HG03565 (cell line): ENCODE data around the gene IL24.
"Not testable (repeated sequence)": the region's sequence is repeated elsewhere in the genome, so short reads cannot be mapped to it uniquely, and the experiment has no call there.

Source experiments
- ATAC-seq: cut with Tn5 transposase; IDR thresholded peaks from one replicate; pipeline ENCODE4 v1.9.1; 2021; ENCODE audit warnings: mild to moderate bottlenecking, moderate library complexity; ENCODE audit not compliant: unreplicated experiment

Gene IL24, protein sequence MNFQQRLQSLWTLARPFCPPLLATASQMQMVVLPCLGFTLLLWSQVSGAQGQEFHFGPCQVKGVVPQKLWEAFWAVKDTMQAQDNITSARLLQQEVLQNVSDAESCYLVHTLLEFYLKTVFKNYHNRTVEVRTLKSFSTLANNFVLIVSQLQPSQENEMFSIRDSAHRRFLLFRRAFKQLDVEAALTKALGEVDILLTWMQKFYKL

DNA sequence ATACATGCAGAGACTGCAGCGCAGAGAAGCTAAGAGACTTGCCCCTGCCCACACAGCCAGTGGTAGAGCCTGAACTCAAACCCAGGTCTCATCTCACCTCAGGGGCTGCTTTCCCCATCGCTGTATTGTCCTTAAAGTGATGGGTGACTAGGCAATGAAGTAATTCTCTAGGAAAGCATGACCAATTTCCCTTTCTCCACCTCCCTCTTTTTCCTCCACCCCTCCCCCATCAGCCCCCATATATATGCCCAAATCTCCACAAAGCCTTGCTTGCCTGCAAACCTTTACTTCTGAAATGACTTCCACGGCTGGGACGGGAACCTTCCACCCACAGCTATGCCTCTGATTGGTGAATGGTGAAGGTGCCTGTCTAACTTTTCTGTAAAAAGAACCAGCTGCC, at the start of gene IL24:
Gene IL24 (plus strand): TSS at position 269 of the 400 bp plus-strand sequence. CDS start 390 bp downstream, outside the sequence.
- ATAC-seq = no peak

DNA sequence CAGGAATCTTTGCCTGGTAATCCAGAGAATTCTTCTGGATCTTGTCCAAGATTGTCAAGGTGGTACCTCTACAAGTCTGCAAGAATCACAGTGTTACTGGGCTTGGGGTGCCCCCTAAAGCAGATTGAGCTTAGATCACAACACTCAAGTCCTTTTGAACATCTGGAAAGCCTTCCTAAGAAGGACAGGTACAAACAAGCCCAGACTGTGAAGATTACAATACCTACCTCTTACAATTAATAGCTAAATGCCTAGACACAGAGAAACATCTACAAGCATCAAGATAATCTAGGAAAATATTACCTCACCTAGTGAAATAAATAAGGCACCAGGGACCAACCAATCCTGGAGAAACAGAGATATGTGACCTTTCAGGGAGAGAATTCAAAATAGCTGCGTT, 49.3 kb upstream of the IL24 start:
- ATAC-seq = no peak

DNA sequence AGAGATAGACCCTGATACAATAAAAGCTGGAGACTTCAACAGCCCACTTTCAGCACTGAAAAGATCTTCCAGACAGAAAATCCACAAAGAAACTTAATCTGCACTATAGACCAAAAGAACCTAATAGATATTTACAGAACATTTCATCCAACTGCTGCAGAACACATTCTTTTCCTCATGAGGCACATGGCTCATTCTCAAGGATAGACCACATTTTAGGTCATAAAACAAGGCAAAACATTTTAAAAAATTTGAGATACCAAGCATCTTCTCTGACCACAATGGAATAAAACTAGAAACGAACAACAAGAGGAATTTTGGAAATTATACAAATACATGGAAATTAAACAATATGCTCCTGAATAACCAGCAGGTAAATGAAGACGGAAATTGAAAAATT, 46.8 kb upstream of the IL24 start:
- ATAC-seq = no peak

DNA sequence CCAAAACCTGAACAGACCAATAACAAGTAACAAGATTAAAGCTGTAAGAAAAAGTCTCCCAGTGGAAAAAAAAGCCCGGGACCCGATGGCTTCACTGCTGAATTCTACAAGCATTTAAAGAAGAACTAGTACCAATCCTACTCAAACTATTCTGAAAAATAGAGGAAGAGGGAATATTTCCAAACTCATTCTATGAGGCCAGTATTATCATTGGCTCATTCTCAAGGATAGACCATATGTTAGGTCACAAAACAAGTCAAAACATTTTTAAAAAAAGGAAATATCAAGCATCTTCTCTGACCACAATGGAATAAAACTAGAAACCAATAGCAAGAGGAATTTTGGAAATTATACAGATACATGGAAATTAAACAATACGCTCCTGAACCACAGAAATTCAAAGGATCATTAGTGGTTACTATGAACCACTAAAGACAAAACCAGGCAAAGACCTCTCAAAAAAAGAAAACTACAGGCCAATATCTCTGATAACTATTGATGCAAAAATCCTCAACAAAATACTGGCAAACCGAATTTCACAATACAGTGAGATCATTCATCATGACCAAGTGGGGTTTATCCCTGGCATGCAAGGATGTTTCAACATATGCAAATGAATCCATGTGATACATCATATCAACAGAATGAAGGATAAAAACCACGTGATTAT, 45.8 kb upstream of the IL24 start:
- ATAC-seq = no peak

DNA sequence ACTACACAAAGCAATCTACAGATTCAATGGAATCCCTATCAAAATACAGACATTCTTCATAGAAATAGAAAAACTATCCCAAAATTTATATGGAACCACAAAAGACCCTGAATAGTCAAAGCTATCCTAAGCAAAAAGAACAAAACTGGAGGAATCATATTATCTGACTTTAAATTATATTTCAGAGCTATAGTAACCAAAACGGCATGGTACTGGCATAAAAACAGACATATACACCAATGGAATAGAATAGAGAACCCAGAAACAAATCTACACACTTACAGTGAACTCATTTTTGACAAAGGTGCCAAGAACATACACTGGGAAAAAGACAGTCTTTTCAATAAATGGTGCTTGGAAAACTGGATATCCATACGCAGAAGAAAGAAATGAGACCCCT, 44.6 kb upstream of the IL24 start:
- not testable (repeated sequence) for ATAC-seq

DNA sequence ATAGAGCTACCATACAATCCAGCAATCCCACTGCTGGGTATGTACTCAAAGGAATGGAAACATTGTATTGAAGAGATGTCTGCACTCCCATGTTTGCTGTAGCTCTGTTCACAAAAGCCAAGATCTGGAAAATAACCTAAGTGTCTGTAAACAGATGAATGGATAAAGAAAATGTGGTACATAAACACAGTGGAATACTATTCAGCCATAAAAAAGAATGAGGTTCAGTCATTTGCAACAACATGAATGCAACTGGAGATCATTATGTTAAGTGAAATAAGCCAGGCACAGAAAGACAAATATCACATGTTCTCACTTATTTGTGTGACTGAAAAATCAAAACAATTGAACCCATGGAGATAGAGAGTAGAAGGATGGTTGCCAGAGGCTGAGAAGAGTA, 43.5 kb upstream of the IL24 start:
- ATAC-seq = not testable (repeated sequence)

DNA sequence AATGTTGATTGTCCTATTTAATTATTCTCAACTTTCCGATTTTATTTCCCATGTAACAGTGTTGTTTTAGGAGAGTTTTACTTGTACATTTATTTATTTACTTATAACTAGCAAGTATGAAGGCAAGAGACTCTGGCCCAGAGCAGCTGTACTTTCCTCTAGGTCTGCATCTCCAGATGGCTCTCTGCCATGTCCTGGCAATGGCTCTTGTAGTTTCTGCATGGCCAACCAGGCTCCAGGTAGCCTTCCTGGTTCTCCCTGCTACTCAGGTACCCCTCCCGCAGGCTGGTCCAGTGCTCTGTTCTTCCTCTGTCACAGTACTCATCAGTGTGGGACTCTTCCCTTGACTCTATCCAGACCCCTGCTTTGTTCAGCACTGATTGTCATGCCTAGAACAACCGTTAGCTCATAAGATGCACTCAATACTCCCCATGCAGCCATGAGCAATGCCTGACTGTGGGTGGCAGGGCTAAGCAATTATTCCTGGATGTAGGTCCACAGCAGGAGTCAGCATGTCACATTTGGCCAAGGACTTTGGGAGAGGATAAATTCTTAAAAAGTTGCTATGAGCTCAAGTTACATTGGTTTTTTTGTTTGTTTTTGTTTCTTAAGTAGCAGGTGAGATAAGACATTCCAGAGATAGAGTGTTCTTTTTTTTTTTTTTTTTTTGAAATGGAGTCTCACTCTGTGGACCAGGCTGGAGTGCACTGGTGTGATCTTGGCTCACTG, 42.7 kb upstream of the IL24 start:
- no peak for ATAC-seq

DNA sequence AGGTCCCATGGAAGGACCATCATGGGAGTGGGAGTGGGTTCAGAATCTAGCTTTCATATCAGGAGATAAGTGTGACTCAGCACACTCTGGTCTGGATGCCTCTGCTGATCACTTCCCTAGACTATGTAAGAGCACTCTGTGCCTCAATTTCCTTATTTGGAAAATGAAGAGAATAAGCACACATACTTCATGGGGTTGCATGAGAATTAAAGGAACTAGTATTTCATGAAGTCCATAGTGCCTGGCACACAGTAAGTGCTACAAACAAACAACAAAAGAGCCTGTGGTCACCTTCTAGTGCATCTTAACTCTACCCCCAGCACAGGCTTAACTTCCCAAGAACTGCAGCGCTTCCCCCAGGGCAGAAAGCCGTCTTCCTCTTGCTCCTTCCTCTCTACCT, 41.4 kb upstream of the IL24 start:
- ATAC-seq = no peak

DNA sequence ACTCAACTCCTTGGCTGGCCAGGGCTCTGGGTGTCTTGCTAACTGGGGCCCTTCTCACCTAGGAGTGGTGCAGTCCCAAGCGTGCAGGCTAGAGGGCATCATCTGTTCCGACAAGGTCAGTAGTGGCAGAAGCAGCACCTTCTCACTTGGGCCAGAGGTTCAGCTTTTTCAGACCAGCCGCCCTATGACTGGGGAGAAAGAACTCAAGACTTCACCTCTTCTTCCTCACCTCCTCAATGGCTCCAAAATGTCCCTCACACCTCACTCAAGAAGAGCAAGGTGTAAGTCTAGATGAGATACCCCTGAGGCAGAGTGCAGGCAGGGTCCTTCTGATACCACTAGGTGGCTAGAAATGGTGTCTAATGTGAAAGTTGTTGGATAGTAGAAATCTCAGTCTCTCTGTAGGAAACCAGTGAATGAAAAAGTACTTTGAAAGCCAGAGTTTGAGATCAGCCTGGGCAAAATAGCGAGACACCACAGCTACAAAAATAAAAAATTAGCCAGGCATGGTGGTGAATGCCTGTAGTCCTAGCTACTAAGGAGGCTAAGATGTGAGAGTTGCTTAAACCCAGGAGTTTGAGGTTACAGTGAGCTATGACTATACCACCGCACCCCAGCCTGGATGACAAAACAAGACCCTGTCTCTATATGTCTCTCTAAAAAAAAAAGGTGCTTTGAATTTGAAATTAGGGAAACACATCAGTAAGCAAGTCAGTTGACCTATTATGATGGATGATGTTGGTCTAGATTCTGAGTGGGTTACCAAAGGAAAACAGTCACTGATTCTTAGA, 40.4 kb upstream of the IL24 start:
- ATAC-seq = no peak

DNA sequence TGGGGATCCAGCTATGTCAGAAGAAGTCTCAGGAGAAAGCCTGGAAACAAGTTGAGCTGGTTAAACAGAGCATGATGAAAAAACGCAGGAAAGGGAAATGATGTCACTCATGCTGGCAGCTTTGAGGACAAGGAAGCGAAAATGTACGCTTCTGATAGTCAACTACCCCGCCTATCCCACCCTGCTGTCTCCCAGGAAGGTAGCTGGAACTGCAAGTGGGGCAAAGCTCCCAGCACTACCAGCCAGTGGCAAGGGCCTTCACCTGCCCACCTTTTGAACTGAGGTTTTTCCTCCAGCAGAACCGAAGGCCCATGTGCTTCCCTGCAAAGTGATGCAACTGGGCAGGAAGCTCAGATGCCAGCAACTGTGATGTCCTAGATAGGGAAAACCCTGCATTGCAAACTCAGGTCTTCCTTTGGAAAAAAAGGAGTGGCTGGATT, 38.1 kb upstream of the IL24 start:
- ATAC-seq = no peak

DNA sequence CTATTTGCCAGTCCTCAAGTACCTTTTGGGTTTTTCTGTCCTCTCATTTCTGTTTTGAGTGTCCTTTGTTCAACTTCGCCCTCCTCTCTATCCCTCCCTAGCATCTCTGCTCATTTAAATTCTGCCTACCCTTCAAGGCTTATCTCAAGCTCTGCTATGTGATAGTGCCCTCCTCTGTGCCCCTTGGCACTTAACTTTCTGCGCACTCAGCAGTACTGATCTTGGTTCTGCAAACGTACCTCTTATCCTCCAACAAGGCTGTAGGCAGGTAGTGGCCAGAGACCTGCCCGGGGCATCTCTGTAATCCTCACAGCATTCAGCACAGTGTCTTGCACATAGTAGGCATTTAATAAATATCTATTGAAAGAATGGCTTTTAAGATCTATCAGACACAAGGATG, 37.1 kb upstream of the IL24 start:
- ATAC-seq = no peak

DNA sequence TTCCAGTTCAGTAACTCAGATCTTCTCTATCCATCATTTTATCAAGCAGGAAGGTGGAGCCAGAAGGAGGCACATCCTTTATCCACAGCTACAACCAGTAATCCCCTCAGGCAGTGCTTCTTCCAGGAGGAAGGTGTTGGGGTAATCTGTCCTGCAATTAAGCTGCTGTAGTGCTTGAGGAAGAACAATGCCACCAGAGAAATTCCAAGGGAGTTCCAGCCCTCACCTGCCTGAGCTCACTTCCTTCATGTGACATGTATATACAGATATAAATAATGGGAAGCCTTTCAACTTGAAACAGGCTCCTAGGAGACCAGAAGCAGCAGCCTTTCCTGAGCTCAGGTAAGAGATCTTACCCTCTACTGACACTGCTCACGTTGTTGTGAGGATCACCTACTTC, 34.0 kb upstream of the IL24 start:
- no peak for ATAC-seq

DNA sequence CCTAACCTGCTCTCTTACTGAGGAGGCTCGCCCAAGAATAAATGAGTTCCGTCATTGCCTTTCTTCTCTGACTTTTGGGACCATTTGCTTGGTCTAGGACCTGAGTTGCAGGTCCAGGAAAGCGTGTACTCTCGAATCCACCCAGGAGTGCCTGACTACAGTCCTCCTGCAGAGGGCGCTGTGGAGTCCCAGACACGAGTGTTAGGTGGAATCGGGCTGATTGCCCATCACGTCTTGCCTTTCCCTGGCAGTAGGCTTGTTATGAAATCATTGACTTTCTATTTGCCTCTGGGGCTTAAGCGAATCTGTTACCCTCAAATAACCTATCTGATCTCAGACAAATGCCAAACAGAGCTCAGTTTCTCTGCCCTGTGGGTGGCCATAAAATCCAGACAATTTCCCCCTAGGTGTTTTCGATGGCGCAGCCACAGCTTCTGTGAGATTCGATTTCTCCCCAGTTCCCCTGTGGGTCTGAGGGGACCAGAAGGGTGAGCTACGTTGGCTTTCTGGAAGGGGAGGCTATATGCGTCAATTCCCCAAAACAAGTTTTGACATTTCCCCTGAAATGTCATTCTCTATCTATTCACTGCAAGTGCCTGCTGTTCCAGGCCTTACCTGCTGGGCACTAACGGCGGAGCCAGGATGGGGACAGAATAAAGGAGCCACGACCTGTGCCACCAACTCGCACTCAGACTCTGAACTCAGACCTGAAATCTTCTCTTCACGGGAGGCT, 32.1 kb upstream of the IL24 start, which contains the start of gene IL20:
Gene IL20 (plus strand): TSS at position 685 of the 733 bp plus-strand sequence. CDS start 230 bp downstream, outside the sequence.
- ATAC-seq = no peak

DNA sequence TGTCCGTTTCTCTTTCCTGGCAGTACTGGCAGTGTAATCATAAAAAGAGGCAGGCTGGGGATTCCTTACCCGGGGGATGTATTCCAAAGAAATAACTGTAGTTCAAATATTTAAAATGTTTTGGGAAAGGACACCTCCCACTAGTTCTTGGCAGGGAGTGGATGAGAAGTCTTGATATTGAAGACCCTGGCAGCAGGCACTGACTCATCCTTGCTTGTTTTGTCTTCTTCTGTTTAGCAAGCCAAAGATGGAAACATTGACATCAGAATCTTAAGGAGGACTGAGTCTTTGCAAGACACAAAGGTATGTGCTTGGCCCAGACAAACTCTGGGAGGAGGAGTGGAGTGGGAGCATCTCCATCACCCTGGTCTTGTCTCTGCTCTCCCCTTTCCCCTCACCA, 31.2 kb upstream of the IL24 start:
- ATAC-seq = no peak

DNA sequence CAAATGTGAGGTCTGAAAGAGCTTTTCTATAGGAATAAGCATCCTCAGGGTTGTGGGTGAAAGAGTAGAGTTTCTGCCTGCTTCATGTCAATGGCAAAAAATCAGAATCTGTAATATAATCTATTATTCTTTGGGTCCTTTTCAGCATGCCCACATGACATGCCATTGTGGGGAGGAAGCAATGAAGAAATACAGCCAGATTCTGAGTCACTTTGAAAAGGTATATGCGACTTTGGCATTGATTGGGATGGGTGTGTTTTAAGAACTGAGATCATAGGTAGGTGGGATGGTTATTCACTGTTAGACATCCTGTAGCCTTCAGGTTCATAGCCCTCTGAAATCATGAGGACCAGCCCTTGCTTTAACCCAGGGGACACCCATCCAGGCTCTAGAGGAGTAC, 30.0 kb upstream of the IL24 start:
- no peak for ATAC-seq

DNA sequence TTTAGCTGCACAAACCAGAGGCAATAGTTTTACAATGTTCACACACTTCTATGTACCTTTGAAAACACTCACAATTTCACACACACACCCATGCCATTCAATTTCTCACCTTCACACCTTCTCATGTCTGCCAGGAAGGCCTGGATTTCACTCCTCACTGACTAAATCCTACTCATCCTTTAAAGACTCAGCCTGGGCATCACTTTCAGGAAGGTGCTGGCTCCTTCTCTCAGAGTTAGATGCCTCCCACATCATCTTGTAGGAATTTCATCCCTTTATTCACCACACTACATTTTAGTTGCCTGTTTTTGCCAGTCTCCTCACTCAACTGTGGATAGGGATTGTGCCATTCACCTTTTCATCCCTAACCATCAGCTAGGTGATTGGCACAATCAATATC, 29.5 kb upstream of the IL24 start:
- ATAC-seq = no peak

DNA sequence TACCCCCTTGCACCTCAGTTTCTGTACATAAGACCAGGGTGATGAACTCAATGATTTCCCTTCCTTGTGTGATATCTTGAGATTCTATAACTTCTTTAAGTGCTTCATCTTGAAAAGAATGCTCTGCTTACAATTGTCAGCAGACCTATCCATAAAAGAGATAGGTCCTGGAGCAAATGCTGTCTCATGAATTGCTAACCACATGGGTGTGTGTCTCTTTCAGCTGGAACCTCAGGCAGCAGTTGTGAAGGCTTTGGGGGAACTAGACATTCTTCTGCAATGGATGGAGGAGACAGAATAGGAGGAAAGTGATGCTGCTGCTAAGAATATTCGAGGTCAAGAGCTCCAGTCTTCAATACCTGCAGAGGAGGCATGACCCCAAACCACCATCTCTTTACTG, 29.0 kb upstream of the IL24 start:
- no peak for ATAC-seq

DNA sequence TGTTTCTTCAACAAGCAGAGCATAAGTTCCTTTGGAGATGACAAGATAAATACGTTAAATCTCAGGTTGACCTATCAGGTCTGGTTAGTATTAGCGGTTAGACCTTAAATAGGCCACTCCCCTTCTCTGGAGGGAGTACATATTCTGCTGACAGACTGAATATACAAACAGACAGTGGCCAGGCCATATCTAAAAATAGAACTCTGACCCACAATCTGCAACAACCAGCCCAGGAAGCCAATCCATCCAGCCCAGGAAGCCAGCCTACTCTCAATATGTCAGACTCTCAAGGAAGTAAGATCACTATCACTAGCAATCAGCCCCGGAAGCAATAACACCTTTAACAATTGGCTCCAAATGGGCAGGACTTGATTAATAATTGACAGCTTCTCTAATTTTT, 25.1 kb upstream of the IL24 start:
- no peak for ATAC-seq

DNA sequence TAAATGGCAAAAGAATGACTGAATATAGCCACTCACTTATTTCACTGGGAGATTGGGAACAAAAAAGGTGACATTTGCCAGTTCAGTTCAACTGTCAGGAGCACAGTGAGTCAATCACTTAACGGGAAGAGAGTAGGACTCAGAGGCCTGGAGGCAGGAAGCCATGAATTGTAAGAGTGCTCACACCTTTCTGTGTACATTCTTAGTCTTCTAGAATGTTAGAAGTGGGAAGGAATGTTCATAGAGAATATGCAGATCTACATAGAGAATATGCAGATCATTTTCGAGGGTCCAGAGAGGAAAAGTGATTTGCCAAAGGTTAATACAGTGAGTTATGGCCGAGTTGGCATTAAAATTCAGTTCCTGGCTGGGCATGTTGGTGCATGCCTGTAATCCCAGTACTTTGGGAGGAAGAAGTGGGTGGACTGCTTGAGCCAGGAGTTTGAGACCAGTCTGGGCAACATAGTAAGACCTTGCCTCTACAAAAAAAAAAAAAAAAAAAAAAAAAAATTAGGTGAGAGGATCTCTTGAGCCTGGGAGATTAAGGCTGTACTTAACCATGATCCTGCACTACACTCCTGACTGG, 23.5 kb upstream of the IL24 start:
- no peak for ATAC-seq

DNA sequence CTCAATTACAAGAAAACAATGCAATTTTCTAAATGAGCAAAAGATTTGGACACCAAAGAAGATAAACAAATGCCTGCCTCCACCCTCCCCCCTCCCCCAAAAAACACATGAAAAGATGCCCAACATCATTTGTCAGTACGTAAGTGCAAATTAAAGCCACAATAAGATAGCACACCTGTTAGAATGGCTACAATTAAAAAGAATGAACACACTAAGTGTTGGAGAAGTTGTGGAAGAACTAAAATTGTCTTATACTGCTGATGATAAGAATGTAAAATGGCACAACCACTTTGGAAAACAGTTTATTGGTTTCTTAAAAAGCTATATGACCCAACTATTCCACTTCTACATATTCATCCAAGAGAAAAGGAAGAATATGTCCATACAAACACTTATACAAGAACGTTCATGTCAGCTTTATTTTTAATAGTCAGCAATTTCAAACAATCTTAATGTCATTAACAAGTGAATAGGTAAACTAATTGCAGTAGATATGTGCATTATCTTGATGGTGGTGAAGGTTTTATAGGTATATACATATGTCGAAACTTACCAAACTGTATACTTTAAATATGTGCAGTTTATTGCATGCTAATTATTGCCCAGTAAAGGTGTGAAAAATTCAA, 21.4 kb upstream of the IL24 start:
- no peak for ATAC-seq
